ENCODE results near the gene ASPG.

- TF ChIP-seq CTCF (IDR thresholded peaks at IDR 0.05) (no peak), POLR2A (IDR thresholded peaks at IDR 0.05) (no peak), POLR2AphosphoS5 (IDR thresholded peaks at IDR 0.05) (no peak), EP300 (IDR thresholded peaks at IDR 0.05) (no peak)
These were observed 48.4 kb upstream of the ASPG start for GRCh38 chr14:104037074-104037473.
